ENCODE results near the gene CDYL.

The CDYL gene

GRCh38 chr6:4801491-4802110 is 25.4 kb downstream of the CDYL start:
- Histone ChIP-seq H3K4me3 (no peak overlapping the region), H3K27ac (no peak overlapping the region)

- Histone ChIP-seq H3K27ac (no peak overlapping the region), H3K4me3 (no peak overlapping the region)
Measured at GRCh38 chr6:4802312-4802935, 26.2 kb downstream of the CDYL start.

DNA sequence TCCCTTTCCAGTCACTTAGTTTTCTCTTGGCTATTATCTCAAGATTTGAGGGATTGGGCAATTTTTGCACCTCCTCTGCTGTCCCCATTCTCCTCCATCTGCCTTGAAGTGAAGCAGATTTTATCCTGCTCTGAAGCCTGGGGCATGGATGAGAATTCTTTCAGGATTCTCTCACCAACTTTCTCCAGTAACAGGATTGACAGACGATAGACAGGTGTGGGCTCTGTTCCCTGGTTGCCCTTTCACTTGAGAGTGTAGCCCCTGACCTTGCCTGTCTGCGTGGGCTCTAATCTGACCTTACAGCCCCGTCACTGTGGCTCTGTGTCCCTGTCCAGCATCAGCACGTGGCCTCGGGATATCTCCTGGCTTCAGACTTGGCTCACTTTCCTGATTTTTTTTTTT is 27.1 kb downstream of the CDYL start:
- Histone ChIP-seq H3K27ac (no peak overlapping the region), H3K4me3 (no peak overlapping the region)

DNA sequence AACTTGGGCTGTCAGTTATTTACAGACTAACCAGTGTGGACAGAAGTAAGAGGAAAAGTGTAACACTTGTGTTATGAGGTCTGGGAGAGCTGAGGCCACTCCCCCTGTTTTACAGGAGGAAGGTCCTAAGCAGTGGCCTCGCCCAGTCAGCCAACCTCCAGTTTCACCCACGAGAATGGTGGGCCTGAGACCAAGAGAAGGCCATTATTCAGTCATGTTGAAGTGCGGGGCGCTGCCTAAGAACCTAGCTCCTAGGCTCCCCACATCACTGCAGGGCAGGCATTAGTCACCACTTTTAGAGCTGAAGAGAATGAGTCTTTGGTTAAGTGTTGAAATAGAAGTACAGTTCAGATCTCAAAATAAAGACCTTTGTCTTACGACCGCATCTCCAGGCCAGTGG is 27.9 kb downstream of the CDYL start:
- H3K4me3 ChIP-seq, result no peak overlapping the region
- H3K27ac ChIP-seq, result no peak overlapping the region

DNA sequence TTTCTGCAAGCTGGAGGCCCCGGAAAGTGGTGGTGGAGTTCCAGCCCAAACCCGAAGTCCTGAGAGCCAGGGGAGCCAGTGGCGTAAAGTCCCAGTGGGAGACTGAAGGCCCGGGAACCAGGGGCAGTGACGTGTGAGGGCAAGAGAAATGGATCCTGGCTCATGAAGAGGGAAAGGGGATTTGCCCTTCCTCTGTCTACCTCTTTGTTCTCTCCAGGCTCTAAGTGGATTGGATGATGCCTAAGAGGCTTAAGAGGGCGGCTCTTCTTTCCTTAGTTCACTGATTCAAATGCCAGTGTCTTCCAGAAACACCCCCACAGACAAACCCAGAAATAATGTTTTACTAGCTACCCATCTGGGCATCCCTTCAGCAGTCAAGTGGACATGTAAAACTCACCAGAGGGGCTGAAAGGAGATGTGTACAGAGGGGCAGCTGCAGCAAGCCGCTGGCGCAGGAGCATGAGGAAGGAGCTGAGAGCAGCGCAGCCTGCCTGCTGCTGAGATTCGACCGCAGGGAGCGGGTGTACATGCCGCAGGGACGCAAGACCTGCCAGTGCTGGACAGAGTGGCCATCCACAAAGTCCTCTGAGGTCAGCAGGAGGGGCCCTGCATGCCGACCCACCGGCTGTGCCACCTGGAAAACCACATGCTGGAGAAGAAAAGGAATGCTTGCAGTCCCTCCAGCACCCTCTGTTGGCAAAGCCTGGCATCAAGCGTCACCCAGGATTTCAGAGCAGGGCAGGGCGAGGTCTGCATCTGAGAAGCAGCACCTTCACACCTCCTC is 29.5 kb downstream of the CDYL start:
- Histone ChIP-seq H3K4me3 (no peak overlapping the region), H3K27ac (no peak overlapping the region)

DNA sequence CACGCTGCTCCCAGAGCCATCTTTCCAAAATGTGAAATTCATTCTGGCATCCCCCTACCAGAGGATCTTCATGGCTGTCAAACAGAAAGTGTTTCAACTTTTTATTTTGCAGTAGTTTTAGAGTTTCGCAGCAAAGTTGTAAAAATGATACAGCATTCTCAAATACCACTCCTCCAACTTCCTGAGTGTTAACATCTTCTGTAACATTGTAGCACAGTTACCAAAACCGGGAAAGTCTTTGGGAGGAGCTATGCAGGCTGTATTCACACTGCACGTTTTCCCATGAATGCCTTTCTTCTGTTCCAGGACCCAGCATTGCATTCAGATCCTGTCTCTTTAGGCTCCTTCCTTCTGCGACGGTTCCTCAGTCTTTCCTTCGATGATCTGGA is 30.1 kb downstream of the CDYL start:
- Histone ChIP-seq H3K27ac (no peak overlapping the region), H3K4me3 (no peak overlapping the region)

- no peak overlapping the region for H3K27ac ChIP-seq
Measured at GRCh38 chr6:4806791-4807190, 30.6 kb downstream of the CDYL start.

DNA sequence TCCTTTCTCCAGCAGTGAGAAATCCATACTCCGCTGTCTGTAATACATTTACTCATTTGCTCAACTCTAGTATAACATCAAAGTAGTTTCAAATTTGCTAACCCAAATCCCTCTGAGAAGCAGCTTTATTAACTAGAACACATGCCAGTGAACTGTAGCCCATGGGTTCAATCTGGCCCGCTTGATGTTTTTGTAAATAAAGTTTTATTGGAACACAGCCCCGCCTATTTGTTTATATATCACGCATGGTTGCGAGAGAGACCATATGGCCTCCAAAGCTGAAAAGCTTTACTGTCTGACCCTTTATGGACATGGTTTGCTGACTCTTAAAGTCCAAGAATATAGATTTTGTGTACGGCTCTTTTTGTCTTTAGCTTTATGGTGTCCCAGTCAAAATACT is 32.2 kb downstream of the CDYL start:
- Histone ChIP-seq H3K27ac (no peak overlapping the region), H3K4me3 (no peak overlapping the region)

More at GRCh38 chr6:4806791-4807190, 30.6 kb downstream of the CDYL start:
- no peak overlapping the region for H3K4me3 ChIP-seq

DNA sequence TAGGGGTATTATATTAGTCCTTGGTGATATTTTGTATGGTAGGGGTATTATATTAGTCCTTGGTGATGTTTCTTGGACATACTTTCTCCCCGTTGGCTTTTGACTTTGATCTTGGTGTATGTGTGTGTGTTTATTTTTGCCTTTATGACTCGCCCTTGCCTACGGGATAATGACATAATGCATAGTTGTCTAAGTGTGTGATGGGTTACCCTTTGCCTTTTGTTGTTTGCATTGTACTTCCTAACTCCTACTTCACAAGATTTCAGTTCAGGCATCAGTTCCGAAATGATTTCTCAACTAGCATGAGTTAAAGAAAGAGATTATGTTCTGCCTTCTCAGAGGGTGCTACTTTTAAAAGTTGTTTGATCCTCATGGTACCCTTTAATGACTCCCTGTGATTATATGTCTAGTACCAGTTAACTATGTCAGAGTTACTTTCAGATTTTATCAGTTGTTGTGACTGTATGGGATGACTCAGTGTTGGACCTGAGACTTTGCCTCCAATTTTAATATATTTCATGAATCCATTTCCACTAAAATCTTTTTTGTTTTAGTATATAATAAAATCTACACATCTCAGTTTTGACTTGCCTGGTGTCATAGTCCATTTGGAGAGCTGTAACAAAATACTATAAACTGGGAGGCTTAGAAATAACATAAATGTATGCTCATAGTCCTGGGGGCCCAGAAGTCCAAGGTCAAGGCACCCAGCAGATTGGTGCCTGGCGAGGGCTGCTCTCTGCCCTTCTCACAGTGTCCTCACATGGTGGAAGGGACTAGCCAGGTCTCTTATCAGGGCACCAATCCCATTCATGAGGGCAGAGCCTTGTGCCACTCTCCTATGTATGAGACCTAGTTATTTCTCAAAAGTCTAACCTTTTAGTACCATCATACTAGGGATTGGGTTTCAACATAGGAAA is 34.1 kb downstream of the CDYL start:
- Histone ChIP-seq H3K27ac (no peak overlapping the region), H3K4me3 (no peak overlapping the region)

- no peak overlapping the region for H3K27ac ChIP-seq
Measured at GRCh38 chr6:4812068-4812467, 35.9 kb downstream of the CDYL start.

GRCh38 chr6:4813055-4813454 is 36.9 kb downstream of the CDYL start:
- Histone ChIP-seq H3K4me3 (no peak overlapping the region), H3K27ac (no peak overlapping the region)

More at GRCh38 chr6:4812068-4812467, 35.9 kb downstream of the CDYL start:
- no peak overlapping the region for H3K4me3 ChIP-seq

- Histone ChIP-seq H3K4me3 (no peak overlapping the region), H3K27ac (no peak overlapping the region)
Measured at GRCh38 chr6:4814212-4814611, 38.0 kb downstream of the CDYL start.

- H3K4me3 ChIP-seq, result no peak overlapping the region
Measured at GRCh38 chr6:4814987-4815386, 38.8 kb downstream of the CDYL start.

DNA sequence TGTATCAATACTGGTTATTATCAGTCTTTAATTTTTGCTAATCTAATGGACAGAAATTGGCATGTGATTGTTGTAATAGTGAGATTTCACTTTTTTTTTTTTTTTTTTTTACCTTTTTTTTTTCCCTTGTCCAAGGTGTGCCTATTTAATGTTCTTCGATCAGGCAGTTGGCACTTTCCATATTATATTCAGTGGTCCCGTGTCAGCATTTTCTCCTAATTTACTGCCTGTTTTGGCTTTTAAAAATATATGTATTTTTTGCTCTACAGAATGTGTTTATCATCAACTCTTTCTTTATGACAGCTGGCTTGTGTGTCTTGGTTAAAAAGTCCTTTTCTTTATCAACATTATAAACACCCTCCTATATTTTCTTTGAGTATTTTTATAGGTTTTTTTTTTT is 39.4 kb downstream of the CDYL start:
- Histone ChIP-seq H3K4me3 (no peak overlapping the region), H3K27ac (no peak overlapping the region)

More at GRCh38 chr6:4814987-4815386, 38.8 kb downstream of the CDYL start:
- no peak overlapping the region for H3K27ac ChIP-seq

DNA sequence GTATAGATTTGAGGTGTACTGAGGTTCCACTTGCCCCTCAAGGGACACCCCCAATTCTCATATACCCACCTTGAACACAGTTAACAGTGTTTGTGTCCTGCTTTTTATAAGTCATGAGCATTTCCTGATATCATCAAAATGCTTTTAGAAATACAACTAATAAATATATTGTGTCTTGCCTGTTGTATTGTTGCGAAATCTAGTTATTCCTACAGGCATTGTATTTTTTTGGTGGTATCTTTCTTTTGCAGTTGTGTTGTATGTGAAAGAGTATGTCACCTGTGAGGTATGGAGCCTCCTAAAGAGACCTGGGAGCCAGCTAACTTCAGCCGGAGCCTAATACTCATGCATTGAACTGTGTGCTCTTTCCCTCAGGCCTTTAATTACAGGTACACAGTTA is 40.7 kb downstream of the CDYL start:
- no peak overlapping the region for H3K27ac ChIP-seq
- H3K4me3 ChIP-seq, result no peak overlapping the region

DNA sequence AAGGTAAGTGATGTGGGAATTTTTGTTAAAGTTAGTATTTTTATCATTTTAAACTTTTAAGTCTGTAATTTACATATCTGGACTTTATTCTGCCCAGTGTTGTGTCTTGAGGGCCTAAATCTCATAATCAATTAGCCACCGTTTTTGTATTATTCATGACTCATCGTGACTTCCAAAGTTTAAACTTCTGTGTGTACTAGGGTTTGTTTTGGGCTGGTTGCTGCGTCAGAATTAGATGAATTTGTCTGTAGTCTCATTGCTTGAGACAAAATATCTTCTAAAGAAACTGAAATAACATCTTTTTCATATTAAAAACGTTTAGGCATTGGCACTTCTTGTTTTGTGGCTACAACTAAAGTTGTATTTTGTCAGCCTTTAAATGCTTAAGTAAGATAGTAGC is 41.3 kb downstream of the CDYL start:
- no peak overlapping the region for H3K27ac ChIP-seq
- H3K4me3 ChIP-seq, result no peak overlapping the region

DNA sequence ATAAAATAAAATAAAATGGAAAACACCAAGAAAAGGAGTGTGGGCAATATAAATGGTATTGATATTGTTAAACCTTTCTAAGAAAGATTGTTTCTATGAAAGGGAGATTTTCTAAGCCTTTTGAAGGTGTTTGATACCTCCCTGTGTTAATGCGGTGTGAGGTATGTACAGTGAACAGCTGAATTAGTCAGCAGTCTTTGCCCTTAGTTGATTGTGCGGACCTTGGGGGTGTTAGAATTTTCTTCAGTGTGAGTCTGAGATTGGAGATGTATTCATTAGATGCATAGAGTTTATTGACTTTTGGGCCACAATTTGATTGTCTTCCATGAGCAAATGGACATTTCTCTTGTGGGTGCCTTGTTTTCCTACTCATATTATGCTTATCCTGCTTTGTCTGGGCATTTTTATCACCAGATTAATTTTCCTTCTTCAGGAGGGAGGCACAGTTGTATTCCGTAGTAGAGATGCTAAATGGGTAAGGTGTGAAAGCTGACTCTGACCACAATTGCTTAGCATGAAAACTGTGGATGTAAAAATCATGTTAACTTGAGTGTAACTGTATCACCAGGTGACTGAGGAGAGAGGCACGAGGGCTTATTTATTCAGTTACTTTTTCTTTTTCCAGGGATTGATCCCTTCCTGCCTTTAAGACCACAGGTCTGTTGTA is 42.2 kb downstream of the CDYL start:
- Histone ChIP-seq H3K4me3 (no peak overlapping the region), H3K27ac (no peak overlapping the region)

- Histone ChIP-seq H3K4me3 (no peak overlapping the region), H3K27ac (no peak overlapping the region)
Measured at GRCh38 chr6:4819706-4820283, 43.6 kb downstream of the CDYL start.

DNA sequence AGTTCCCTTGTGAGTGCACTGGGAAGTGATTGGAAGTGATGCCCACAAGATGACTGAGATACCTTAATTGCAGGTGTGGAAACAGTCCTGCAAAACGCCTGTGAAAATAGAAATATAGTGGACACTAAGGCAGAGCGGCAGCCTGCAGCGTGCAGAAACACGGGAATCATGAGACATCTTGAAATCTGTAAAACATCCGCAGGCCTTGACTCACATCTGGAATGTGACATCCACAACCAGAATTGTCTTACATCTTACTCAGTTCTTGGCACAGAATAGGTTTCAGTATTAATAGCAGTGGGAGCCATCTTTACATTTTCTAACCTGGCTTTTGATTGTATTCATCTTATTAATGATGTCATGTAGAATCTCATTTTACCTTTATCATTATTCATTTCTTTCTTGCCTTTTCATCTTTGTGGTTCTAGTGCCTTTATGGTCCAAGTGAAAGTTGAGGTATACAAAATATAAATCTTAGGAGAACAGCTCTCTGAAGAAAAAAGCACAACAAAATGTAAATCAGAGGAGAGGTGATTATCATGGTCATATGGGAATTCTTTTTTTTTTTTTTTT is 44.6 kb downstream of the CDYL start:
- Histone ChIP-seq H3K4me3 (no peak overlapping the region), H3K27ac (peak overlapping the region in 2 of 21 experiments; percentile 5 to 37)
